ENCODE data around the gene KLHL7. TPM values are rescaled to one million over a fixed set of nuclear protein-coding genes. Genes with fewer than 3 reads are reported as not detected.
"Not testable (repeated sequence)": the region's sequence is repeated elsewhere in the genome, so short reads cannot be mapped to it uniquely, and the experiment has no call there.

KLHL7 gene
- total RNA-seq, 1 experiment from 2014 or later, result 56.9 TPM

GRCh38 chr7:23214423-23214822, 108.8 kb downstream of the KLHL7 start:
- no peak for DNase-seq (ENCODE audit: low read depth)

GRCh38 chr7:23214938-23215337, 109.4 kb downstream of the KLHL7 start:
- no peak for DNase-seq (ENCODE audit: low read depth)

- DNase-seq (ENCODE audit: low read depth), result no peak
Observed at GRCh38 chr7:23216021-23216420, 110.4 kb downstream of the KLHL7 start.

- no peak for DNase-seq (ENCODE audit: low read depth)
Observed at GRCh38 chr7:23218196-23218595, 112.6 kb downstream of the KLHL7 start.

GRCh38 chr7:23220690-23221305, 115.2 kb downstream of the KLHL7 start:
- peak; percentile 12 for DNase-seq (ENCODE audit: low read depth)

GRCh38 chr7:23222439-23223030, 117.0 kb downstream of the KLHL7 start:
- no peak for DNase-seq (ENCODE audit: low read depth)

- DNase-seq (ENCODE audit: low read depth), result not testable (repeated sequence)
Observed at GRCh38 chr7:23224364-23224763, 118.8 kb downstream of the KLHL7 start.

- DNase-seq (ENCODE audit: low read depth), result no peak
Observed at GRCh38 chr7:23226844-23227450, 121.4 kb downstream of the KLHL7 start.

Other genes starting within 250 kb of the KLHL7 start
- gene HYCC1, start 91.7 kb upstream of the KLHL7 start, total RNA-seq (2014; rRNA removed; shearing (Covaris generic)), result 76.4 and 136 TPM in 2 replicates
- 38.5 and 58.7 TPM in 2 replicates for gene NUP42, start 76.3 kb downstream of the KLHL7 start, total RNA-seq (2014; rRNA removed; shearing (Covaris generic))
- gene GPNMB, start 141.0 kb downstream of the KLHL7 start, total RNA-seq (2014; rRNA removed; shearing (Covaris generic)), result 11.0 and 11.3 TPM in 2 replicates
- 93.4 and 148 TPM in 2 replicates for gene MALSU1, start 193.6 kb downstream of the KLHL7 start, total RNA-seq (2014; rRNA removed; shearing (Covaris generic))

Measured in M059J (cell line).